Activated CD8-positive, alpha-beta T cell treated with anti-CD3 and anti-CD28 coated beads for 36 hours (primary cell): Measurements from ENCODE around the gene PRKCE. TPM values are rescaled to one million over a fixed set of nuclear protein-coding genes. Genes with fewer than 3 reads are reported as not detected.

Experiments used
- ATAC-seq: fragments of 200-7000 bp; cut with Tn5 transposase; one replicate; pipeline ENCODE4 v1.10.0; 2021; ENCODE audit warnings: mild to moderate bottlenecking, moderate library complexity
- CTCF ChIA-PET: fragments of 350-600 bp; sonication (Branson Sonifier 250); formaldehyde crosslinking; loops from one replicate; lab custom pipeline; 2021; ENCODE audit warnings: antibody characterized with exemption; lab: Charles Lee
- POLR2A ChIA-PET: fragments of 350-600 bp; sonication (Branson Sonifier 250); formaldehyde crosslinking; loops from one replicate; lab custom pipeline; 2021; ENCODE audit warnings: antibody characterized with exemption; lab: Charles Lee
- DNase-seq: peaks from one replicate; pipeline ENCODE4 v3.0.0-alpha.2; 2020
- H3K27ac Mint-ChIP-seq: one replicate; pipeline ENCODE4 v1.8.0; 2021; ENCODE audit warnings: mild to moderate bottlenecking, mixed read lengths
- H3K27me3 Mint-ChIP-seq: one replicate; pipeline ENCODE4 v1.8.0; 2021; ENCODE audit warnings: mixed read lengths
- H3K36me3 Mint-ChIP-seq: one replicate; pipeline ENCODE4 v1.8.0; 2021; ENCODE audit warnings: low read depth, mixed read lengths
- H3K4me1 Mint-ChIP-seq: one replicate; pipeline ENCODE4 v1.8.0; 2021; ENCODE audit warnings: low read depth, mixed read lengths
- H3K4me3 Mint-ChIP-seq: one replicate; pipeline ENCODE4 v1.8.0; 2021; ENCODE audit warnings: mild to moderate bottlenecking, moderate library complexity, mixed read lengths
- H3K9me3 Mint-ChIP-seq: one replicate; pipeline ENCODE4 v1.8.0; 2021; ENCODE audit warnings: mixed read lengths
- CTCF ChIP-seq: fragments of 200-600 bp; IDR thresholded peaks from one replicate; pipeline ENCODE4 v1.8.0; 2022; ENCODE audit warnings: antibody characterized with exemption, mild to moderate bottlenecking
- intact Hi-C: fragments of 100-400 bp; cut with micrococcal nuclease; formaldehyde crosslinking; loops from one replicate; pipeline ENCODE4 v1.10.0; 2022
- total RNA-seq, 2 experiments: library from RNA; stranded (reverse); gene quantifications; one replicate each; pipeline ENCODE4 v1.2.3, GENCODE V29; 2021

Gene PRKCE
- total RNA-seq, 2 experiments from 2014 or later, result 11.5 to 11.9 TPM

DNA sequence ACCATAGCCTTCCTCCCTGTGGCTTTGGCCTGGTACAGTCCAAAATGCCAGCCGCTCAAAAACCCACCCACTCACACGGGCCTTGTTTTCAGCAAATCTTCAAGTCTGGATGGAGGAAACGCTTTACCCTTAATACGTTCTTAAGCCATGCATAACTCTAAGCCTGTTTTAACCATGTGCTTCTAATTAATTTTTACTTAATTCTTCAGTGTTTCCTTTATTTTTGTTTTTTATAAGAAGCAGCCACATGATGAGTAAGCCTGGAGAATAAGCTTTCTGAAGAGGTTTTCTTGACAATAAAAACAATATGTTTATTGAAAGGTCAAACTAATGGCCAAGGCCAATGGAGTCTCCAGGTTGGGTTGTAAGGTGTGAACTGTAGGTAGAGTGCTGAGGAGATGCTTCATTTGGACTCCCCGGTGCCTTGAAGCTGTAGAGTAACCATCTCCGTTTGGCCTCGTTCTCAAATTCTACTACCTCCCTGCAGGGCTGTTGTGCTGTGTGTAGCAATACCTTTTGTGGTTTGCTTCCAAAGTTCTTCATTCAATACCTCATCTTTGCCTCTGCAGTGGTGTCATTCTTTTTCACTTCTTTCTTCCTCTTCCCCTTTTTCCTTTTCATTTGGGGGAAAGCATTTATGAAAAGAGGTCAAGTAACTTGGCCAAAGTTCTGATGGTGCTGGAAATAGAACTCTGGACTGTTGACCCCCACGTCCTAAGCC lies 113.7 kb downstream of the PRKCE start:
- no peak overlapping the region for H3K27ac Mint-ChIP-seq
- no peaks in the 10 kb centered on the region for H3K4me1 Mint-ChIP-seq
- DNase-seq (no peak), ATAC-seq (no peak)
- ChIA-PET POLR2A (no interaction called here), CTCF (interaction anchor here (1.2 kb wide), 1 partner anchor 14 kb away, joined by 4 read pairs; no protein-coding TSS in a partner anchor)
- H3K4me3 Mint-ChIP-seq, result no peak overlapping the region
- intact Hi-C loops, result no loop called here
- no peaks in the 10 kb centered on the region for H3K27me3 Mint-ChIP-seq
- no peaks in the 10 kb centered on the region for H3K36me3 Mint-ChIP-seq
- no peaks in the 10 kb centered on the region for H3K9me3 Mint-ChIP-seq
- TF ChIP-seq CTCF, result no peak

- POLR2A ChIA-PET, result no interaction called here
- Mint-ChIP-seq H3K27me3 (no peaks in the 10 kb centered on the region), H3K4me3 (no peak overlapping the region), H3K27ac (no peak overlapping the region), H3K4me1 (no peaks in the 10 kb centered on the region), H3K9me3 (no peaks in the 10 kb centered on the region), H3K36me3 (no peaks in the 10 kb centered on the region)
- no peak for TF ChIP-seq CTCF
- intact Hi-C loops, result no loop called here
- ATAC-seq (no peak), DNase-seq (no peak)
- CTCF ChIA-PET, result interaction anchor here (1.2 kb wide), 1 partner anchor 13 kb away, joined by 4 read pairs; no protein-coding TSS in a partner anchor
These were observed 114.3 kb downstream of the PRKCE start for GRCh38 chr2:45765728-45766254.

DNA sequence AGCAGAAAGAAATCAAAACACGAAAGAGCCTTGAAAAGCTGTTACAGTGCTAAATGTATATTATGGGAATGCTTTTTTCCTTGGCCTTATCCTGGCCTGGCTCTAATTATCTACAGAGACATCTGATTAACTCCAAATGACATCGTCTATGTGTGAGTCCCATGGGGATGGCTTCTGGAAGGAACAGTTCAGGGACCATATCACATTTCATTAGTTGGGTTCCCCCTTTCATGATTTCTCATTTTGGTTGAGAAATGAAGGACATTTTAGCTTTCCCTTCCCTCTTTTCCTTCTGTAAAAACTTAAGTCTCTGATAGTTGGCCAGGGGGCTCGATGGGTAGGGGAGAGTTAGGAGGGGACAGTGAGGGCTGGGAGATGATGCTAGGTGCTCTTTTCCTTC lies 116.7 kb downstream of the PRKCE start:
- ChIA-PET CTCF (interaction anchor here (1.3 kb wide), 1 partner anchor 10 kb away, joined by 6 read pairs; no protein-coding TSS in a partner anchor), POLR2A (interaction anchor here (0.6 kb wide), 1 partner anchor 436 kb away, joined by 3 read pairs; no protein-coding TSS in a partner anchor)
- H3K4me1 Mint-ChIP-seq, result no peaks in the 10 kb centered on the region
- ATAC-seq, result no peak
- H3K27me3 Mint-ChIP-seq, result no peaks in the 10 kb centered on the region
- H3K9me3 Mint-ChIP-seq, result no peaks in the 10 kb centered on the region
- no peak overlapping the region for H3K27ac Mint-ChIP-seq
- intact Hi-C loops, result no loop called here
- H3K4me3 Mint-ChIP-seq, result no peak overlapping the region
- no peaks in the 10 kb centered on the region for H3K36me3 Mint-ChIP-seq
- DNase-seq, result no peak
- TF ChIP-seq CTCF, result no peak

GRCh38 chr2:45769056-45769455 lies 117.6 kb downstream of the PRKCE start:
- POLR2A ChIA-PET, result no interaction called here
- no peak for TF ChIP-seq CTCF
- no peak for DNase-seq
- Mint-ChIP-seq H3K27ac (no peak overlapping the region), H3K27me3 (no peaks in the 10 kb centered on the region), H3K4me1 (no peaks in the 10 kb centered on the region), H3K4me3 (no peak overlapping the region), H3K36me3 (no peaks in the 10 kb centered on the region), H3K9me3 (no peaks in the 10 kb centered on the region)
- ATAC-seq, result no peak
- intact Hi-C loops, result no loop called here
- CTCF ChIA-PET, result no interaction called here
